GM10248 (cell line): ENCODE results near the gene ADGRL1.
A peak's percentile ranks its signal among the peaks of the same experiment; 100 is the strongest.
"Not testable (repeated sequence)": the region's sequence is repeated elsewhere in the genome, so short reads cannot be mapped to it uniquely, and the experiment has no call there.

ENCODE experiments used
- CTCF ChIA-PET: fragments of 300-600 bp; sonication (Branson Sonifier 250); formaldehyde crosslinking; extraction: SDS; loops from one replicate; lab custom pipeline; 2021; ENCODE audit warnings: antibody characterized with exemption; lab: Yijun Ruan, JAX
- POLR2A ChIA-PET: fragments of 350-650 bp; sonication (Branson Sonifier 250); formaldehyde crosslinking; extraction: SDS; loops from one replicate; lab custom pipeline; 2020; ENCODE audit warnings: antibody characterized with exemption; lab: Yijun Ruan, JAX
- DNase-seq: peaks from one replicate; pipeline ENCODE4 v3.0.0; 2012; ENCODE audit errors: extremely low spot score
- CTCF ChIP-seq: IDR thresholded peaks from 2 replicates; pipeline ENCODE4 v1.5.1; 2012; ENCODE audit warnings: mild to moderate bottlenecking, low read depth; ENCODE audit errors: extremely low read depth, missing control alignments, control extremely low read depth

The ADGRL1 gene

GRCh38 chr19:14148751-14149410 is 57.1 kb downstream of the ADGRL1 start:
- DNase-seq = no peak
- ChIA-PET CTCF (interaction anchor here (1.2 to 2.7 kb wide), 3 partner anchors 8 to 257 kb away, joined by 3 to 13 read pairs (median 4); partner anchors contain the start of gene ASF1B), POLR2A (no interaction called here)
- no peak for TF ChIP-seq CTCF

- peak; percentile 74 for DNase-seq
- CTCF ChIA-PET = interaction anchor here (1.1 to 2.7 kb wide), 6 partner anchors 9 to 258 kb away, joined by 3 to 13 read pairs (median 4); partner anchors contain the start of genes ASF1B and PRKACA
- POLR2A ChIA-PET = interaction anchor here (0.7 kb wide), 1 partner anchor 265 kb away, joined by 3 read pairs; no protein-coding TSS in a partner anchor
- TF ChIP-seq CTCF = peak; percentile 74
These were observed 58.0 kb downstream of the ADGRL1 start for GRCh38 chr19:14147797-14148605.

GRCh38 chr19:14146789-14147216 is 59.2 kb downstream of the ADGRL1 start:
- no peak for TF ChIP-seq CTCF
- CTCF ChIA-PET = interaction anchor here (1.1 to 2.8 kb wide), 6 partner anchors 10 to 202 kb away, joined by 3 to 16 read pairs (median 5); partner anchors contain the start of genes ASF1B and PRKACA
- POLR2A ChIA-PET = no interaction called here
- no peak for DNase-seq

- DNase-seq, POLR2A ChIA-PET: not testable (repeated sequence)
- CTCF ChIA-PET = interaction anchor here (0.9 to 2.8 kb wide), 5 partner anchors 8 to 335 kb away, joined by 3 to 16 read pairs (median 3); partner anchors contain the start of gene ASF1B
These were observed 59.8 kb downstream of the ADGRL1 start for GRCh38 chr19:14146169-14146568.

- ChIA-PET CTCF (interaction anchor here (0.9 to 2.8 kb wide), 4 partner anchors 8 to 336 kb away, joined by 3 to 16 read pairs (median 3); partner anchors contain the start of gene ASF1B), POLR2A (no interaction called here)
- DNase-seq = no peak
- TF ChIP-seq CTCF = no peak
These were observed 60.6 kb downstream of the ADGRL1 start for GRCh38 chr19:14145381-14145780.

GRCh38 chr19:14142262-14143190 is 63.4 kb downstream of the ADGRL1 start:
- ChIA-PET CTCF (interaction anchor here (0.9 to 2.7 kb wide), 3 partner anchors 27 to 206 kb away, joined by 3 to 10 read pairs (median 4); no protein-coding TSS in a partner anchor), POLR2A (no interaction called here)
- DNase-seq = no peak
- no peak for TF ChIP-seq CTCF
